HG03558 (cell line): ENCODE results near the gene SDK1.
A peak's percentile ranks its signal among the peaks of the same experiment; 100 is the strongest.
"Not testable (repeated sequence)": the region's sequence is repeated elsewhere in the genome, so short reads cannot be mapped to it uniquely, and the experiment has no call there.

Experiments
- ATAC-seq: cut with Tn5 transposase; IDR thresholded peaks from one replicate; pipeline ENCODE4 v1.9.1; 2021; ENCODE audit warnings: moderate number of reproducible peaks; ENCODE audit not compliant: unreplicated experiment; ENCODE audit errors: extremely low read depth

The SDK1 gene

DNA sequence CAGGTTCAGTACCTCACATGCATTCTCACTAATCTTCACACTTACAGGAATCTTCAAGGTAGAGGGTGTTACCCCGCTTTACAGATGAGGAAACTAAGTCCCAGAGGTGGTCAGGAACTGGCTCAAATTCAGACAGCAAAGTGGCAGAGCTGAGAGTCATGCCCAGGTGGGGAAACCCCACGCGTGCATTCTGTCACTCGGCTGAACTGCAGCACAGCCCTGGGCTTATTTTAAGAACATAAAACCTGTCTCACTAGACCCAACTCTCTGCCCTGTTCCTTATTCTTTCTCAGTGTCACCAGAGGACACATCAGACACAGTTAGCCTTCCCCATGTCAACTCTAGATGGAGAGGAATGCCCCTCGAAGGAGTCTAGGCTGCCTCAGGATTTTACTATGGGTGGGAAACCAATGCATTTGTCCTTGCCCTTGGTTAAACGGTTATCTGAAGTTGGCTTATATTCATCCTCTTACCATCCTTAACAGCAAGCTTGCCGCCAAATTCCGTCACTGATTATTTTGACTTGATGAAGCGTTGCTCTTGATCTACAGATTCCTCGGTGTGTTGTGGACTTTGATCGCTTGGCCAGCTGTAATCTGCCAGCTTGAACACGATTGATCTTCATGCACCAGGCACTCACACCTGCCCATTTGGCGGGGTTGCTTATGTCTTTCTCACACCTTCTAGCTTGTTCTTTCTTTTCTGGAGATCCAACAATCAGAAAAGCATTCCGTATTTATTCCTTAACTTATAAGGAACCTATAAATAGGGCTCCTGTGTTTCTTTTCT, 627.9 kb downstream of the SDK1 start:
- ATAC-seq: no peak

DNA sequence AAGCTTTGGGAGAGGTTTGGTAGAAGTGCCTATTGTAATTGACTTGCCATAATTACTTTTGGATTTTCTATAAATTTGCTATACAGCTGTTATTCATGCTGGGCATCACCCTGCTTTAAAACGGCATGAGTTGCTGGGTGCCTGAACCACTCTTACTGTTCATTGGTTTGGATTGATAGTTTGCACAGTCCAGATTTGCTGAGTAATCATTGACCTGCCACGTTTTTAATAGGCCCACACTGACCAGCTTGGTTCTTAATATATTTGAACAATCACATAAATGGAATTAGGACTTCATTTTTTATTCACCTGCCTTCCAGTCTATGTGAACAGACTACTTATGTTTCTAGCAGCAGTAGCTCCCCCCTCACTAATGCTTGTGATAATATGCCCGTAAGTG, 630.8 kb downstream of the SDK1 start:
- ATAC-seq: no peak

DNA sequence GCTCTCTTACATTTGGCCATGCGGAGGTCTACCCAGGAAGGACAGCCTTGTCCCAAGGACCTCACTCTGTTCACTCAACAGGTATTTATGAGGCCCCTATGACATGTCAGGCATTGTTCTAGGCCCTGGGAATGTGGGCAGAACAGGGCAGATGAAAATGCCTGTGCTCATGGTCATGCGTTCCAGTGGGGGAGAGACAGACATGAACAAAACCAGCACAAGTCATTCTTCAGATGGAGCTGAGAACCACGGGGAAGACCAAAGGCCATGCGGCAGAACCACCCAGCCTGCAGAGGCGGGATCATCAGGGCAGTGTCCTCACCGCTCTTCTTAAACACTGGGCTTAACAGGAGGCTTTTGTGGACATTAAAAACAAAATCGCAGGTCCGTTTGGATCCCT, 636.1 kb downstream of the SDK1 start:
- ATAC-seq: no peak

DNA sequence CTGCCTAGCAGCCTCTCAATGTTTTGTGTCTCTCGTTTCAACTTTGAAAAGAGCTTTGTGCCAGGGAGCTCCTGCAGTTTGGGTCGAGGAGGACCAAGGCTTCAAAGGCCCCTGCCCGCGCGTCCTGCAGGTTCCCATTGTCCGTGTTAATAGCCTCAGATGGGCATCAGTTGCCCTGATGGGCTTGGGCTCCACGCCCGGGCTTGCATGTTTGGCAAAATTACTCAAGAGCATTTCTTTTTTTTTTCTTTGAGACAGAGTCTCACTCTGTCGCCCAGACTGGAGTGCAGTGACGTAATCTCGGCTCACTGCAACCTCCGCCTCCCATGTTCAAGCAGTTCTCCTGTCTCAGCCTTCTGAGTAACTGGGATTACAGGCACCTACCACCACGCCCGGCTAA, 636.6 kb downstream of the SDK1 start:
- no peak for ATAC-seq

DNA sequence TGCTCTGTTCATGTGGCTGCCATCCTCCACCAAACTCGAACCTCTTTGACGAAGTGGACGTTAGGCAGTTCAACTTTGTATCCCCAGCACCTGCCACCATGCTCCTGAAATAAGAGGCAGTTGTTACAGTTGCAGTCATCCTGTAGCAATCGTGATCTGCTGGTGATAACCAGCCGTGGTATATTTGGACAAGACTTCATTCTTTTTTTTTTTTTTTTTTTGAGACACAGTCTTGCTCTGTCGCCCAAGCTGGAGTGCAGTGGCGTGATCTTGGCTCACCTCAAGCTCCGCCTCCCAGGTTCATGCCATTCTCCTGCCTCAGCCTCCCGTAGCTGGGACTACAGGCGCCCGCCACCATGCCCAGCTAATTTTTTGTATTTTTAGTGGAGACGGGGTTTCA, 640.7 kb downstream of the SDK1 start:
- not testable (repeated sequence) for ATAC-seq

DNA sequence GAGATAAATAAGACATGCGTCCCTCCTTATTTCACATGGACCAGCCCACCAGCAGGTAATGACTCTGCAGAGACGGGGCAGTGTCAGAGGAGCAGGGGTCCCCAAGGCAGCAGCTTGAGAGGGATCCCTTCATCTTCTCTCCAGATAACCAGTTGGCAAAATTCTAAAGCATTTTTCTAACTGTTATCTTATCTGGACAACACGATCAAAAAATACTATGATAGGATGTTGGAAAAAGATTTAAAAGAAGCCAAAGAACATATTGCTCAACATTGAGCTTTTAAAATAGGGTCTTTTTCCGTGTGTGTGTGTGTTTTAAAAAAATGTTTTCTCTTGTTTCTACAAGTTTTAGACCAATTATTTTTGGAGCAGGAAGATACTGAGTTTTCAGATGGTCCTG, 641.2 kb downstream of the SDK1 start:
- ATAC-seq: no peak

DNA sequence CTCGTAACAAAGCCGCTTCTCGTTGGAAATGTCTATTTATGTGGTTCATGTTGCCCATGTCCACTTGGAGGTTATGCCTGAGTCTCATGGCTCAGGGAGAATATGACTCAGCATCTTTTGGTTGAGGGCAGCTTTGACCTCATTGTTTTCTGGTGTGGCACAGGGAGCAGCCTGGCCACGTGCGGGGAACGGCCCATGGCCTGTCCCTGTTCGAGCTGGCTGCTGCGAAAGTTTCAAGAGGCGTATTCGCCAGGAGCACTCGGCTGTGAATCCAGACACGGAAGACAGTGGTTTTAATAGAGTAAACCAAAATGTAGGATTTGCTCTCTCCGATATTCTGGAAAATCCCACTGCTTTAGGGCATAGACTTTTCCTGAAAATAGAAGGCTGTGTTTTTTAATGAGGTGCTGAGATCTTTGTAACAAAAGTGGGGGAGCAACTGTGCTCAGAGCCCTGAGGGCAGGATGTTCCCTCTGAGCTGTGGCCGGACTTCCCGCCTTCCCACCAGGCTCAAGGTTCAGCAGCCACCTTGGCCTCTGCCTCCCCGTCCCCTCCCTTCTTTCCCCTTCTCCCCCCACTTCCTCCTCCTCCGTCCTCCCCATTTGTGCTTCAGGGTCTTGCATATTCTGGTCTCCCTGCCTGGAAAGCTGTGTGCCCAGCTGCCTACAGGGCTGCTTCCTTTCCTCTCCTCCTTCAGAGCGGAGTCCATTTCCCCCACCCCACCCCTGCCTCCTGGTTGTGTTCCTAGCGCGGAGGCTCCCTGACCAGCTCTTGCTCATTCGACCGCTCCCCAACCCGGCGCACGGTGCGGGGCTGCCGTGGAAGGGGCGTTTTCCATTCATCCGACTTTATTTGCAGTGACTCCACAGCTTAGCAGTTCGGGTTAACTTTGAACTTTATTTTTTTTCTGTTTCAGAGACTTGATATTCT, 642.0 kb downstream of the SDK1 start:
- ATAC-seq: no peak

DNA sequence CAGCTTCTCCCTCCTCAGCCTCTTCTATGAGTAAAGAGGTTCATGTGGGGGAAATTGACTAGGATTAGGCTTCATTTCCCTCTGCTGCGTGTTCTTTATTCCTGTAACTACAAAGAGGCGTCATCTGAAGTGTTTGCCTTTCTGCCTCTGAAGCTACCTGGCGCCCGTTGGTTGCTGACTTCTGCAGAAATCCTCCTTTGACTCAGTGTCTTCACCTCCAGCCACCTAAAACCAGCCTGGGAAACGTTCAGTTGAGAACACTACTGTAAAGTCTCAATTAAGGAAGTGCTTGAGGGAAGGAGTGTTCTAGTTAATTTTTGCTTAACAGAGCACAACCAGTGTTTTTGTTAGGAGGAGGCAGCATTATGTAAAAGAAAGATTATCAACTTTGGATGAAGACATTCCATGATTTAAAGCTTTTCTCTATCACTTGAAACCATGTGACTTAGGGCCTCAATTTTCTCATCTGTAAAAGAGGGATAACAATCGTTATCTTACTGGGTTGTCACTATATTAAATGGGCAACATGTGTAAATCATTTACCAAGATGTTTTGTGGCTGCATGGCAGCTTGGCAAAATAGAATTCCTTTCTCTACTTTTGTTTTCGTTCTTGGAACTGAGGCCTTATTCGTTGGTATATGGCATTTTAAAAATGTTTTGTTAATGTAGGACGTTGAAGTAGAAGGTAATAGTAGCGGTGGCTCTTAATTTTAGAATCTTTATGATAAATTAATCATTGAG, 642.9 kb downstream of the SDK1 start:
- no peak for ATAC-seq

DNA sequence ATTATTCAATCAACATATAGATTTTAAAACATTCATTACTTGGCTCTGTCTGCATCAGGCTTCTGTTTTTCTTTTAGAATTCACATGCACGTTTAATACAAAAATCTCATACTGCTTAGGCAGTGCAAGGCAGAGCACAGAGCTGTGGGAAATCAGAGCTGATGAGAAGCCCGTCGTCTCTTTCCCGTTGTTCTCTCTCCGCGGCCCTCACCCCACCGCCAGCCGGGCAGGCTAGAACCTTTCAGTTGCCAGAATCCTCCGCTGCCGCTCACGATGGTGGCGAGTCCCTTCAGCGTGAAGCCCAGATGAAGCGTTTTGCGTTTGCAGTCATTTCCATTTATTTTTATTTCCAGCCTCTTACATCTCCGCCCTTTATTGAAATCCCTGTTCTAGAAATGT, 648.2 kb downstream of the SDK1 start:
- no peak for ATAC-seq

DNA sequence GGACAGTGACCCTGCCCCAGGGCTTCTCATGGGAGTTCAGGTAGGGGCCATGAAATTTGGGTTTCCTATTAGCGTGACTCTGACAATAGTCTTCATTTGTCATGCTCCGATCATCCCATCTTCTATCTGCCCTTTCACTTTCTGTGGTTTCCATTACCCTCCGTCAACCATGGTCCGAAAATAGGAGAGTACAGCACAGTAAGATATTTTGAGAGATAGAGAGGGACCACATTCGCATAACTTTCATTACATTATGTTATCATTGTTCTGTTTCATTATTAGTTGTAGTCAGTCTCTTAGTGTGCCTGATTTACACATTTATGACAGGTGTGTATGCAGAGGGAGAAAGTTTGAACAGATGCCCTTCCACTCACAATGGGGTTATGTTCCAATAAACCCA, 649.2 kb downstream of the SDK1 start:
- ATAC-seq: peak; percentile 70

DNA sequence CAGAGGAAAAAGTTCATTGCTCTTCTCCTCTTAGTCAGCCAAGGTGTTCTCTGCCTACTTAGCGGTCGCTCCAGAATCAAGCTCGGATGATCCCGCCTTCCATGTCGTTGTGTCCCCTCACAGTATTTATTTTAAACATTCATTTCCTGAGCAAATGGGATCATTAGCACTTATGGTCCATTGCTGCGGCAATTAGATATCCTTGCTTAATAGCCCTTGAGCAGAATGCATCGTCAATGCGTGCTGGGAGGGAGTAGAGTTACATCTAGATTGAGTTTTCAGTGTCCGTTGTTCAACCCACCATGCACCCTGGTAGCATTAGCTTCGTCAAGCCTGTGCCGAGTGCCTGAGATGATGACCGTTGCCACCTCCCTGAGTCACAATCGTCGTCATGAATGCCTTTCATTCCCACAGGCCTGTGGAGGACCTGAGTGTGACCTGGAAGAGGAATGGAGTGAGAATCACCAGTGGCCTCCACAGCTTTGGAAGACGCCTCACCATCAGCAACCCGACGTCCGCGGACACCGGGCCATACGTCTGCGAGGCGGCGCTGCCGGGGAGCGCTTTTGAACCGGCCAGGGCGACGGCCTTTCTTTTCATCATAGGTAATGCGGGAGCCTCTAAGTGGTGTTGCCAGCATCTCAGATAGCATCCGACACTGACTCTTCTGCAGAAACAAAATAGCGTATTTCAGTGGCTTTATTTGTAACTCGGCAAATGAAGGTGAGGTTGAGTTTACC, 650.4 kb downstream of the SDK1 start:
- ATAC-seq: no peak

DNA sequence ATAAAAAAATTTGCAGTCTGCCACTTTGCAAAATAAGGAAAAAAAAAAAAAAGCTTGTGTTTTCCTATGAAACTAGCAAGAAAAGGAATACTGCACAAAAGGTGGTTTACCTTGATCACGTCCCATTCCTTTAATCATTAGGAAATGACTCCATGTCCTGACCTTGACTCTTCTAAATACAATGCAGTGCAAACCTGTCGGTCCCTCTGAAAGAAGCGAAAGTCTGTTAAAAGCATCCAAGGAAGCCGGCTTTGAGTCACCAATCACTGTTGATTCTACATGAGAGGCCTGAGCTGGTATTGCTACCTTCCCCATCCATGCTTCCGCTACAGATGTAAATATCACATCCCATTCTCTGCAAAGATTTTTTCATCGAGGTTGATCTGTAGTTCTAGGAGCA, 652.1 kb downstream of the SDK1 start:
- no peak for ATAC-seq

DNA sequence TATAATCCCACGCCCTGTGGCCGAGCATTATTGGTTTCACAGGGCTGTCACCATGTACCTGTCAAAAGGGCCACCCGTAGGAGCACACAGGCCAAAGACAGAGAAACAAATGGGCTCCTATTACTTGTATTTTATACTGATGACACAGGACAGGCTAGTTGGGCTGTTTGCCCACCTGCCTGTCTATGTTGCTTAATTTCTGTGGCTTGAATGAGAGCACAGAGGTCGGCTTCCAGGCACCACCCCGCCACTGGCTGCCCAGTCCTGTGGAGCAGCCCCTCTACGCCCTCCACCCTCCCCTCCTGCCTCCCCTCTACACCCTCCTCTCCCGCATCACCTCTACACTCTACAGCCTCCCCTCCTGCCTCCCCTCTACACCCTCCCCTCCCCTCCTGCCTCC, 652.9 kb downstream of the SDK1 start:
- ATAC-seq: no peak

DNA sequence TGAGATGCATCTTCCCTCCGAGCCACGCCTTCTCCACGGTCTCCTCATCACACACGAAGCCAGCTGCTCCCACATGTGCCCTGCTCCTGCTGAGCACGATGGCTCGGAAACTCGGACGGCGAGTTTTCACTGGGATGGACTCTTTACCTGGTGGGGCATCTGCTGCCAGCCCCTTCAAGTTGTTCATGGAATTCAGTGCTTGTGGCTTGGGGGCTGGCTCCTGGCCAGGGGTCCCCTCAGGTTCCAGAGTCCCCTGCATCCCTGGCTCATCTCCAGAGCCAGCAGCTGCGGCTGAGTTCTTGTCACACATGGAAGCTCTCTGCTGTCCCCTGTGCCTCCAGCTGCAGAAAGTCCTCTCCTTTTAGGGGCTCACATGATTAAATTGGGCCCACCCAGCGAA, 654.0 kb downstream of the SDK1 start:
- ATAC-seq: no peak

DNA sequence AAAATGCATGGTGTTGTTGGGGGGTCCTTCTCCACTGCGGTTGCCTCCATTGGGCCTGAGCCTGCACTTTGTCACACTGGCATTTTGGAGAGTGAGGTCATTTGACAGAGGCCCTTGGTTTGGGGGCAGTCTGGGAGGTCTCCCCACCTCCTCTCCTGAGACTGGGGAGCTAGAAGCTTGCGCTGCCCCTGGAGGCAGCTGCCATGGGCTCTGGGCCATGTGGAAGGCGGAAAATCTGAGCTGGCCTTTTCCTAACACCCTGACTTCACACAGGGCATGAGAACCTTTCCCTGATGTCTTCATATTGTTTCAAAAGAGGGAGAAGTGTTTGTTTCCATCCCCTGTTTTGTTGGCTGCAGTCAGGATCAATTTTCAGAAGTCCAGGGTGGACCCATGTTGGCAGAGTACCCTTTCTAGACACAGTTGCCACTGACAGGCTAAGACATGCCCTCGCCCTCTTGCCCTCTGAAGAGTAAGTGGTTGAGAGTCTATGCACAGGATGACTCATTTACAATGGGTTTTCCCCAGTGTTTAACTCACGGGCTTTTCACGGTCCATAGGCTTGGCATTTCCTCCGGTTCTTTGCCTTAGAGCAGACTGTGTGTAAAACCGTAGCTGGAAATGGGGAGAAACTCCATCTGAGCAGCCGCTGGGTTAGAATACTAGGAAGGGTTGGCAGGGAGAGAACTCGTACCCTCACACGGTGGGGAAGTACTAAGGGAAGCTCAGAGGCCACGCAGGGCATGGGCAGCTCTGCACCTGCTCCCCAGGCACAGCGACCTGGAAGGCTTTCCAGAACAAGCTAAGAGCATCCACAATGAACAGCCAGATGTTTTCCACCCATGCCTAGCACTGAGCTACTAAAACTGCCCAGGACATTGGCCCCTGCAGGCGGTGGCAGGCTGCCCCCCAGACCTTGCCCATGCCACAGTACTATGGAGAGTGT, 655.0 kb downstream of the SDK1 start:
- ATAC-seq: peak; percentile 75

DNA sequence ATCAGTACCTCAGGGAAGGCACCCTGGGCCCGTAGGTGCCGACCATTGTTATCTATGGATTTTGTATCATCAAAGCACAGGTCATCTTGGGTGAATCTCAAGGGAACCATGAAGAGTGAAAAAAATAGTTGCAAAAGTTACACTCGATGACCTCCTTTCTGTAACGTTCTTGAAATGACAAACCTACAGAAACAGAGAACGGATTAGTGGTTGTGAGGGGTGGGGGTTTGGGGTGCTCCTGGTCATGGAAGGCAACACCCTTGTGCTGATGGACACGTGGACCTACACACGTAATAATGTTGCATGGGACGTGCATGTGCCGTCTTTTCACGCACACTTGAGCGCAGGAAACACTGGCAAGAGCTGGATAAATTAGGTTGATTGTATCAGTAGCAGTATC, 655.9 kb downstream of the SDK1 start:
- ATAC-seq: no peak

DNA sequence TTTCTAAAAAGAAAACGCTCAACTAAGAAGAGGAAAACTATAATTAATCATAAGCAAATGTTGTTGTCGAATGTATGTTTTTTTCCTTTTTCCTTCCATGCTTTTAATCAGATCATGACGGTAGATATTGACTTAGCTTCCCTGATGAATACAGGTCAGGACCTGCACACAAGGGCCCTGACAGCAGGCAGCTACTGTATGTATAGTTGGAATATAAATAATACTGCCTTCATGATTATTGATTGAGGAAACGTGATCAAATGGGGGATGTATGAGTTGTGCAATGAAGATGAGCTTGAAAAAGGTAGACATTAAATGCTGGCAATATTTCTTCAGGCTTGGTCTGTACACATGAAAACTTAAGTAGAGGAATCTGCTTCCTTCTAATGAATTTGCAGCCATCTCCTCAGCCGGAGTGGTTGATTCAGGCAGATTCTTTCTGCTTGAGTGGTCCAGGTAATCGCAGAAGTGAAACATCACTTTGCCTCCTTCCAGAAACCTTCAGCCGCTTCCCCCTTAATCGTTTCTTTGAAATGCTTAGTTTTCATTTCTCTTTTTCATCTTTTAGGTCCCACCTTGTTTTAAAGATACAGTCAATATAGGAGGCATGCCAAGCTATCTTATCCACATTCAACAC, 656.5 kb downstream of the SDK1 start:
- ATAC-seq: peak; percentile 22

DNA sequence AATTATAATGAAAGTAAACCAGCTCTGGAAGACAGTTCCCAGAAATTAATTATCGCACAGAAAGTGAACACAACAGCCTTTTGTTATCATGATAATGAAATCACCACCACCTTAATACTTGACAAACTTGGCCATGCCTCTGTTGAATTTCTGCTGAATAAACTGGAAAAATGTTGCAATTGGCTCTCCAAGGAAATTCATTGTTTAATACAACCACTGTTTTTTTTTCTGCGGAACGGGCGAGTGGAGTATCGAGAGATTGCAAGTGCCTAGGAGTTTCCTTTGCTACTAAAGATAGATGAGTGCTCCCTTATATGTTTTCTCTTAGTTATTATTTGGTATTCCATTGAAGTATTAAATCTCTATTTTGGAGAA, 657.0 kb downstream of the SDK1 start:
- ATAC-seq: no peak

DNA sequence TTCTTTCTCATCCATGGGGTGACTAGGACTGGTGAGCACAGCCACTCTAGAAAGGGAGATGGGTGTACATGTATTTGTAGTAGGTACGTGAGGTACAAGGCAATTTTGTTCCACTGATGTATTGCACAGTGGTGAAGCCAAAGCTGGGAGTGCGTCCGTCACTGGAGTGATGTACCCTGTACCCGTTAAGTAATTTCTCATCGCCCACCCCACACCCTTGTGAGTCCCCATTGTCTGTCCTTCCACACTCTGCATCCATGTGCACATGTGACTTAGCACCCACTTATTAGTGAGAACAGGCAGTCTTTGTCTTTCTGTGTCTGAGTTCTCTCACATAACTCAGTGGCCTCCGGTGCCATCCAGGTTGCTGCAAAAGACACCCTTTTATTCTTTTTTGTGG, 658.3 kb downstream of the SDK1 start:
- ATAC-seq: no peak
